Endothelial cell of umbilical vein (primary cell): ENCODE measurements around the gene PCSK6.

ENCODE experiments used
- EZH2 ChIP-seq: IDR thresholded peaks from 2 replicates; pipeline ENCODE4 v1.6.1; 2012; ENCODE audit warnings: borderline replicate concordance, low read depth, mild to moderate bottlenecking, moderate library complexity, low read length, inconsistent platforms; ENCODE audit not compliant: severe bottlenecking
- FOS ChIP-seq: IDR thresholded peaks from 2 replicates; pipeline ENCODE4 v1.6.1; 2011; ENCODE audit warnings: mild to moderate bottlenecking, low read length, moderate library complexity, borderline replicate concordance; ENCODE audit not compliant: insufficient read depth
- GATA2 ChIP-seq: IDR thresholded peaks from 2 replicates; pipeline ENCODE4 v1.7.0; 2011; ENCODE audit warnings: low read depth, mild to moderate bottlenecking, moderate library complexity, mixed read lengths, low read length; ENCODE audit not compliant: insufficient read length, insufficient read depth
- JUN ChIP-seq: IDR thresholded peaks from 2 replicates; pipeline ENCODE4 v1.6.1; 2011; ENCODE audit warnings: borderline replicate concordance, low read depth; ENCODE audit not compliant: insufficient read length, insufficient read depth
- MYC ChIP-seq: IDR thresholded peaks from one replicate; pipeline ENCODE4 v1.6.1; 2011; ENCODE audit warnings: mild to moderate bottlenecking, low read depth, low read length
- POLR2A ChIP-seq: IDR thresholded peaks from 2 replicates; pipeline ENCODE4 v1.6.1; 2012; ENCODE audit warnings: low read depth, mild to moderate bottlenecking, control low read depth, low read length
- POLR2AphosphoS5 ChIP-seq: IDR thresholded peaks from 2 replicates; pipeline ENCODE4 v1.6.1; 2012; ENCODE audit warnings: low read depth, mild to moderate bottlenecking, control low read depth, low read length, moderate library complexity; ENCODE audit not compliant: insufficient read depth
- TF ChIP-seq, protein P1 (sequence below): IDR thresholded peaks from 2 replicates; pipeline ENCODE4 v1.6.1; 2011; ENCODE audit not compliant: insufficient read depth, insufficient read length
- TF ChIP-seq, protein P2 (sequence below), 2 donors: IDR thresholded peaks; 1 replicate in 1 of 2; 2 replicates in 1 of 2; pipeline ENCODE4 v1.5.1; 2011; ENCODE audit warnings: low read length in 2 of 2, mild to moderate bottlenecking in 2 of 2, moderate library complexity in 2 of 2, control low read depth in 1 of 2, inconsistent platforms in 1 of 2, low read depth in 1 of 2; ENCODE audit not compliant: insufficient read depth in 1 of 2; ENCODE audit errors: extremely low read depth in 1 of 2

DNA sequence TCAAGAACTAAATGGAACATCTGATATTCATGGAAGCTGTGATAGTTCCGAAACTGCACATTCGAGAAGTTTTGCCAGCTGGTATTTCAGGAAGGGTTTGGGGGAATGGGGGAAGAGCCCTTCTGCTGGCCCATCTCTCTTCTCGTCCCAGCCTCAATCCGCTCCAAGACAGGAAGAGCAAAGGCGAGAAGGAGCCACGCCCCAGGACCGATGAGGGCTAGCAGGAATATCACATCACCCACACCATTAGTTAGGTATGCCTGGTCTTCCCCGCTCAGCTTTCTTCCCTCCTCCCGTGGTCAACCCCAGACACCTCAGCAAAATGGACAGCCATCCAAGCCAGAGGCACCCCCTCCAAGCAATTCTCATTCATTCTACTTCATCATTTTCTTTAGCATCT is 14.9 kb upstream of the PCSK6 start:
- TF ChIP-seq, protein P1, sequence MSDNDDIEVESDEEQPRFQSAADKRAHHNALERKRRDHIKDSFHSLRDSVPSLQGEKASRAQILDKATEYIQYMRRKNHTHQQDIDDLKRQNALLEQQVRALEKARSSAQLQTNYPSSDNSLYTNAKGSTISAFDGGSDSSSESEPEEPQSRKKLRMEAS = no peak
- no peak for TF ChIP-seq POLR2A
- TF ChIP-seq, protein P2, sequence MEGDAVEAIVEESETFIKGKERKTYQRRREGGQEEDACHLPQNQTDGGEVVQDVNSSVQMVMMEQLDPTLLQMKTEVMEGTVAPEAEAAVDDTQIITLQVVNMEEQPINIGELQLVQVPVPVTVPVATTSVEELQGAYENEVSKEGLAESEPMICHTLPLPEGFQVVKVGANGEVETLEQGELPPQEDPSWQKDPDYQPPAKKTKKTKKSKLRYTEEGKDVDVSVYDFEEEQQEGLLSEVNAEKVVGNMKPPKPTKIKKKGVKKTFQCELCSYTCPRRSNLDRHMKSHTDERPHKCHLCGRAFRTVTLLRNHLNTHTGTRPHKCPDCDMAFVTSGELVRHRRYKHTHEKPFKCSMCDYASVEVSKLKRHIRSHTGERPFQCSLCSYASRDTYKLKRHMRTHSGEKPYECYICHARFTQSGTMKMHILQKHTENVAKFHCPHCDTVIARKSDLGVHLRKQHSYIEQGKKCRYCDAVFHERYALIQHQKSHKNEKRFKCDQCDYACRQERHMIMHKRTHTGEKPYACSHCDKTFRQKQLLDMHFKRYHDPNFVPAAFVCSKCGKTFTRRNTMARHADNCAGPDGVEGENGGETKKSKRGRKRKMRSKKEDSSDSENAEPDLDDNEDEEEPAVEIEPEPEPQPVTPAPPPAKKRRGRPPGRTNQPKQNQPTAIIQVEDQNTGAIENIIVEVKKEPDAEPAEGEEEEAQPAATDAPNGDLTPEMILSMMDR (IDR thresholded peaks at IDR 0.05; ENCODE audit: extremely low read depth in 1 of 2, insufficient read depth in 1 of 2, low read depth in 1 of 2, low read length in 2 of 2) = no peak
- no peak for TF ChIP-seq GATA2
- no peak for TF ChIP-seq EZH2
- no peak for TF ChIP-seq MYC
- no peak for TF ChIP-seq POLR2AphosphoS5
- no peak for TF ChIP-seq FOS
- no peak for TF ChIP-seq JUN
